Neural progenitor cell (in vitro differentiated cells): ENCODE results near the gene APBA3.

Experiments used
- EZH2 ChIP-seq: fragments of 200-600 bp; sonication (generic); IDR thresholded peaks from 2 replicates; pipeline ENCODE4 v1.6.1; 2017; ENCODE audit warnings: antibody characterized with exemption, mild to moderate bottlenecking, moderate library complexity
- EZH2phosphoT487 ChIP-seq: fragments of 200-600 bp; sonication (generic); IDR thresholded peaks from 2 replicates; pipeline ENCODE4 v1.6.1; 2017; ENCODE audit warnings: antibody characterized with exemption
- TF ChIP-seq, protein P1 (sequence below): fragments of 200-600 bp; sonication (generic); IDR thresholded peaks from 2 replicates; pipeline ENCODE4 v1.5.1; 2017; ENCODE audit warnings: antibody characterized with exemption, mild to moderate bottlenecking

DNA sequence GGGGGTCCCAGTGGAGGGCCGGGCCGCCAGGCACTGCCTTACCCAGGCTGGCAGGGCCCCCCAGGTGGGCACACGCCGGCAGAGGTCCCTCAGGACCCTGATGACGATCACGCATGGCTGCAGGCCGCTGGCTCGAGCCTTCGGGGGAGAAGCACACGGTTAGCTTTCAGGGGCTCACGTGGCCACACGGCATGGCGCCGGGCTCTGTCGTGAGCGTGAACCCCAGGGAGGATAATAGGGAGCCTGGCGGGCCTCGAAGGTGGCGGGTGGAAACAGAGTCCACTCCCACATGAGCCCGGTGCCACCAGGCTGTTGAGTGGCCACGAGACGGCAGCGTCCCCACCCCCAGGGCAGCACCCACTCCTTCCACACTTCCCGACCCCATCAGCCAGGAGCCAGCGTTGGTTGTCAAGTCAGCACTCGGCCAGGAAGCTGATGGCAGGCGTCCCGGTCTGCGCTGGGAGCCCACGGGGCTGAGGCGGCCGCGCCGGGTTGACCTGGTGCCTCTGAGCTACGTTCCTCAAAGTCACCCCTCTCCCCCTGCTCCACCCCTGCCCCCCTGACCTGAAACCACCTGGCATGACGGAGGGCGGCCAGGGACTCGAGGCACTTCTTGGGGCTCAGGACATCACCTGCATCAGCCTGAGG is 49.3 kb upstream of the APBA3 start:
- TF ChIP-seq, protein P1, sequence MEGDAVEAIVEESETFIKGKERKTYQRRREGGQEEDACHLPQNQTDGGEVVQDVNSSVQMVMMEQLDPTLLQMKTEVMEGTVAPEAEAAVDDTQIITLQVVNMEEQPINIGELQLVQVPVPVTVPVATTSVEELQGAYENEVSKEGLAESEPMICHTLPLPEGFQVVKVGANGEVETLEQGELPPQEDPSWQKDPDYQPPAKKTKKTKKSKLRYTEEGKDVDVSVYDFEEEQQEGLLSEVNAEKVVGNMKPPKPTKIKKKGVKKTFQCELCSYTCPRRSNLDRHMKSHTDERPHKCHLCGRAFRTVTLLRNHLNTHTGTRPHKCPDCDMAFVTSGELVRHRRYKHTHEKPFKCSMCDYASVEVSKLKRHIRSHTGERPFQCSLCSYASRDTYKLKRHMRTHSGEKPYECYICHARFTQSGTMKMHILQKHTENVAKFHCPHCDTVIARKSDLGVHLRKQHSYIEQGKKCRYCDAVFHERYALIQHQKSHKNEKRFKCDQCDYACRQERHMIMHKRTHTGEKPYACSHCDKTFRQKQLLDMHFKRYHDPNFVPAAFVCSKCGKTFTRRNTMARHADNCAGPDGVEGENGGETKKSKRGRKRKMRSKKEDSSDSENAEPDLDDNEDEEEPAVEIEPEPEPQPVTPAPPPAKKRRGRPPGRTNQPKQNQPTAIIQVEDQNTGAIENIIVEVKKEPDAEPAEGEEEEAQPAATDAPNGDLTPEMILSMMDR: no peak
- TF ChIP-seq EZH2: no peak
- no peak for TF ChIP-seq EZH2phosphoT487
